Lower lobe of right lung (tissue), 2 donors: ENCODE measurements around the gene FAM83D. TPM values are rescaled to one million over a fixed set of nuclear protein-coding genes. Genes with fewer than 3 reads are reported as not detected.

Source experiments
- ATAC-seq, 2 donors: fragments of 200-7000 bp; cut with Tn5 transposase; one replicate each; pipeline ENCODE4 v1.9.1; 2020 to 2022; ENCODE audit warnings: mild to moderate bottlenecking in 2 of 2, moderate library complexity in 2 of 2
- DNase-seq: peaks from one replicate; pipeline ENCODE4 v3.0.0-alpha.2; 2020
- H3K27ac ChIP-seq: fragments of 200-600 bp; one replicate; pipeline ENCODE4 v1.8.0; 2022
- H3K27me3 ChIP-seq: fragments of 200-600 bp; one replicate; pipeline ENCODE4 v1.8.0; 2022; ENCODE audit warnings: low read depth
- H3K36me3 ChIP-seq: fragments of 200-600 bp; one replicate; pipeline ENCODE4 v1.8.0; 2022; ENCODE audit warnings: mild to moderate bottlenecking
- H3K4me1 ChIP-seq: fragments of 200-600 bp; one replicate; pipeline ENCODE4 v1.8.0; 2022
- H3K4me3 ChIP-seq: fragments of 200-600 bp; one replicate; pipeline ENCODE4 v1.8.0; 2022; ENCODE audit warnings: mild to moderate bottlenecking
- H3K9me3 ChIP-seq: fragments of 200-600 bp; one replicate; pipeline ENCODE4 v1.8.0; 2022
- intact Hi-C: fragments of 100-400 bp; cut with DNase I; formaldehyde crosslinking; loops from one replicate; pipeline ENCODE4 v1.11.0; 2022
- long read RNA-seq: library from polyadenylated mRNA; unstranded; transcript quantifications from one replicate; pipeline ENCODE4 v2.0.0, GENCODE V29; 2021
- total RNA-seq: library from RNA; stranded (reverse); fragmentation: NEBNext Ultra II Directional; extraction: Animal tissue kit (Norgen Biotek cat#: 25700); gene quantifications from one replicate; pipeline ENCODE4 v1.2.1, GENCODE V29; 2021
- TF ChIP-seq, protein P1 (sequence below): fragments of 200-600 bp; IDR thresholded peaks from one replicate; pipeline ENCODE4 v1.8.0; 2022; ENCODE audit warnings: antibody characterized with exemption, mild to moderate bottlenecking
- donor health status: DM: no; HTN: yes; CAD: no; lungs with severe emphysema.

FAM83D gene, protein sequence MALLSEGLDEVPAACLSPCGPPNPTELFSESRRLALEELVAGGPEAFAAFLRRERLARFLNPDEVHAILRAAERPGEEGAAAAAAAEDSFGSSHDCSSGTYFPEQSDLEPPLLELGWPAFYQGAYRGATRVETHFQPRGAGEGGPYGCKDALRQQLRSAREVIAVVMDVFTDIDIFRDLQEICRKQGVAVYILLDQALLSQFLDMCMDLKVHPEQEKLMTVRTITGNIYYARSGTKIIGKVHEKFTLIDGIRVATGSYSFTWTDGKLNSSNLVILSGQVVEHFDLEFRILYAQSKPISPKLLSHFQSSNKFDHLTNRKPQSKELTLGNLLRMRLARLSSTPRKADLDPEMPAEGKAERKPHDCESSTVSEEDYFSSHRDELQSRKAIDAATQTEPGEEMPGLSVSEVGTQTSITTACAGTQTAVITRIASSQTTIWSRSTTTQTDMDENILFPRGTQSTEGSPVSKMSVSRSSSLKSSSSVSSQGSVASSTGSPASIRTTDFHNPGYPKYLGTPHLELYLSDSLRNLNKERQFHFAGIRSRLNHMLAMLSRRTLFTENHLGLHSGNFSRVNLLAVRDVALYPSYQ
- 0.71 TPM for total RNA-seq
- long read RNA-seq, partial matches to known transcripts, result 0 of 3 reads
- long read RNA-seq, other reads (novel, unspliced or antisense), result 0 of 3 reads

DNA sequence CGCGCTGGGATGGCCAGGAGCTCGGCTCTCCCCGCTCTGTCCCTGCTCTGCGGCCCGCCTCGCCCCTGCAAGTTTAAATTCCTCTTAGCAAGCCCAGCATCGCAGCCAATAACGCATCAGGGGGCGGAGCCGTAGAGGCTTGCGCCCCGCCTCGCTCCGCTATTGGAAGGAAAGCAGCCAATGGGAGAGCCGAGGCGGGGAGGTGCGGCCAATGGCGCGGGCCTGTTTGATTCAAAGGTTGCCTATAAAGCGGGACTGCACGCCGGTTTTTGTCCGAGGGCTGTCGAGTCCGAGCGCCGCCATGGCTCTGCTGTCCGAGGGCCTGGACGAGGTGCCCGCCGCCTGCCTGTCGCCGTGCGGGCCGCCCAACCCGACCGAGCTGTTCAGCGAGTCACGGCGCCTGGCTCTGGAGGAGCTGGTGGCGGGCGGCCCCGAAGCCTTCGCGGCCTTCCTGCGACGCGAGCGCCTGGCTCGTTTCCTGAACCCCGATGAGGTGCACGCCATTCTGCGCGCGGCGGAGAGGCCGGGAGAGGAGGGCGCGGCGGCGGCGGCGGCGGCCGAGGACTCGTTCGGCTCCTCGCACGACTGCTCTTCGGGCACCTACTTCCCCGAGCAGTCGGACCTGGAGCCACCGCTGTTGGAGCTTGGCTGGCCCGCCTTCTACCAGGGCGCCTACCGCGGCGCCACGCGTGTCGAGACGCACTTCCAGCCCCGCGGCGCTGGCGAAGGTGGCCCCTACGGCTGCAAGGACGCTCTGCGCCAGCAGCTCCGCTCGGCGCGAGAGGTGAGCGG is at the start of gene FAM83D:
TSS of gene FAM83D (plus strand) at position 276 of the 792 bp plus-strand sequence. CDS start at position 302, 26 bp downstream.
- H3K4me1 ChIP-seq, result peaks cover 14% of the 10 kb centered on the region
- no peaks in the 10 kb centered on the region for H3K9me3 ChIP-seq
- H3K4me3 ChIP-seq, result peak within 1 kb of the TSS; percentile 74
- intact Hi-C loops, result no loop called here
- peaks cover 3% of the 10 kb centered on the region for H3K27me3 ChIP-seq
- ATAC-seq, result peak; percentile 97 to 99
- no peak within 1 kb of the TSS for H3K27ac ChIP-seq
- TF ChIP-seq, protein P1, sequence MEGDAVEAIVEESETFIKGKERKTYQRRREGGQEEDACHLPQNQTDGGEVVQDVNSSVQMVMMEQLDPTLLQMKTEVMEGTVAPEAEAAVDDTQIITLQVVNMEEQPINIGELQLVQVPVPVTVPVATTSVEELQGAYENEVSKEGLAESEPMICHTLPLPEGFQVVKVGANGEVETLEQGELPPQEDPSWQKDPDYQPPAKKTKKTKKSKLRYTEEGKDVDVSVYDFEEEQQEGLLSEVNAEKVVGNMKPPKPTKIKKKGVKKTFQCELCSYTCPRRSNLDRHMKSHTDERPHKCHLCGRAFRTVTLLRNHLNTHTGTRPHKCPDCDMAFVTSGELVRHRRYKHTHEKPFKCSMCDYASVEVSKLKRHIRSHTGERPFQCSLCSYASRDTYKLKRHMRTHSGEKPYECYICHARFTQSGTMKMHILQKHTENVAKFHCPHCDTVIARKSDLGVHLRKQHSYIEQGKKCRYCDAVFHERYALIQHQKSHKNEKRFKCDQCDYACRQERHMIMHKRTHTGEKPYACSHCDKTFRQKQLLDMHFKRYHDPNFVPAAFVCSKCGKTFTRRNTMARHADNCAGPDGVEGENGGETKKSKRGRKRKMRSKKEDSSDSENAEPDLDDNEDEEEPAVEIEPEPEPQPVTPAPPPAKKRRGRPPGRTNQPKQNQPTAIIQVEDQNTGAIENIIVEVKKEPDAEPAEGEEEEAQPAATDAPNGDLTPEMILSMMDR, result no peak
- DNase-seq, result peak; percentile 96
- H3K36me3 ChIP-seq, result no peaks in the 10 kb centered on the region

DNA sequence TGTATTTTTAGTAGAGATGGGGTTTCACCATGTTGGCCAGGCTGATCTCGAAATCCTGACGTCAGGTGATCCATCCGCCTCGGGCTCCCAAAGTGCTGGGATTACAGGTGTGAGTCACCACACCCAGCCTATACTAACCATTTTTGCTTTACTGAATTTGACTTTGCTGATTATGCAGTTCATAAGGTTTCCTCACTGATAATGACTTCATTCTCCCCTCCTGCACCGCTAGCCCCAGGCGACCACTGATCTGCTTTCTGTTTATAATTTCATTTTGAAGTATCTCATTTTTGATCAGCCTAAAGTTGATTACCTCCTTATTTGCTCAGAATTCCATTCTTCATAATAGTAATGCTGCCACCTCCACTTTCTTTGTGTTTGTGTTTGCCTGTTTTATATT is 48.7 kb upstream of the FAM83D start:
- intact Hi-C loops, result no loop called here
- Histone ChIP-seq H3K27me3 (peaks cover 3% of the 10 kb centered on the region), H3K27ac (no peak overlapping the region), H3K9me3 (no peaks in the 10 kb centered on the region), H3K4me3 (no peak overlapping the region), H3K36me3 (no peaks in the 10 kb centered on the region), H3K4me1 (peaks cover 37% of the 10 kb centered on the region)
- DNase-seq (no peak), ATAC-seq (no peak)
- TF ChIP-seq, protein P1, result no peak

DNA sequence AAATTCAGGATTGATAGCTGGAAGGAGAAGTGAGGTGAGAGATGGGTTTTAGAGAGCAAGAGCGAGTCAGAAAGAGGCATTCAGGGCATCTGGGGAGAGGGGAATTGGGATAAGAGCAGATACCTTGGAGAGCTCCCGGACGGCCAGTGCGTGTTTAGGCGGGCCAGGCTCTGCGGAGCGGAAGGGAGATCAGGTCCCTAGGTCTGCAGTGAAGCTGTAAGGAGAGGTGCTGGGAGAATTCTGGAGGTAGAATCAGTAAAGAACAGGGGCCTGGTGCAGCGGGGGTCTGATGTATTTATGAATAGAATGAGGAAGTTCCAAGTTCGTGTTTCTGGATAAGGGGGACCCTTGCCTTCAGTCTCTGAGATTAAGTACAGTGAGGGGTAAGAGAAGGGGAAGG is 47.4 kb upstream of the FAM83D start:
- intact Hi-C loops, result no loop called here
- Histone ChIP-seq H3K27me3 (peaks cover 3% of the 10 kb centered on the region), H3K4me3 (no peak overlapping the region), H3K27ac (no peak overlapping the region), H3K36me3 (no peaks in the 10 kb centered on the region), H3K9me3 (no peaks in the 10 kb centered on the region), H3K4me1 (peaks cover 44% of the 10 kb centered on the region)
- DNase-seq, result no peak
- TF ChIP-seq, protein P1, result no peak
- no peak for ATAC-seq

DNA sequence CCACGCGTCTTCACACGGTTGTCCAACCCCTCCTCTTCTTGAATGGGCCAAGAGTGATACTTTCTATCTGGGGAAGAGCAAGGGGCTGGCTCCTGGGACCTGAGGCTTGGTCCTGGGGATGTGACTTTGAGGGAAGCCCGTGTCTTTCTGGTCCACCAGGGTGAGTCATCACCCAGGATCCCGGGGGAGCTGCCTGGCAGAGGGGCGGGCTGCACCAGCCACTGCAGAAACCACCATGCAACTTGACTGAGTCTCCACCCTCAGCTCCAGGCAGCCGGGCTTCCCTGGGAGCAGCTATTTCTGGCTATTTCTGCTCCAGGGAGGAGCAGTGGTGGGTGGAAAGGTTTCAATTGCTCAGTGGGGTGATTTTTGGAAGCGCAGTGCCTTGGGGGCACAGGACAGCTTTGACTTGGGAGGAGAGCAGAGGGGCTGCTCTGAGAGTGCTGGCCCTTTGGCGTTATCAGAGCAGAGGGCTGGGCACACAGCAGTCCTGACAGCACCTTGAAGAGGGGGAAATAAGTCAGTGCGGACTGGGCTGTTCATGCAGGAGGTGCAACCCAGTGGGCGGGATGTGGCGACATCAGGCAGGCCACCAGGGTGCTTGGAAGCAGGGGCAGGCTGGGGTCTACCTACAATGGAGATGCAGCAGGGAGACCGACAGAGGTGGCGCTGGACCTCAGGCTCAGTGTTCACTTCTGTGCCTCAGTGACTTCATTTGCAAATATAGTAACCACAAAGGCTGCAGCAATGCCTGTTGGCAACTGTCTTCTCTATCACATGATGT is 45.1 kb upstream of the FAM83D start:
- H3K27me3 ChIP-seq, result peaks cover 3% of the 10 kb centered on the region
- peaks cover 28% of the 10 kb centered on the region for H3K4me1 ChIP-seq
- no peak for DNase-seq

More for the DNA sequence above, 45.1 kb upstream of the FAM83D start:
- TF ChIP-seq, protein P1, result no peak
- Histone ChIP-seq H3K9me3 (no peaks in the 10 kb centered on the region), H3K36me3 (no peaks in the 10 kb centered on the region), H3K4me3 (no peak overlapping the region), H3K27ac (no peak overlapping the region)
- ATAC-seq, result no peak
- intact Hi-C loops, result no loop called here
